ENCODE results near the gene DTHD1. TPM values are rescaled to one million over a fixed set of nuclear protein-coding genes. Genes with fewer than 3 reads are reported as not detected.
A peak's percentile ranks its signal among the peaks of the same experiment; 100 is the strongest.

Gene DTHD1
- total RNA-seq, 1 donor from 2014 or later: not detected

- H3K4me3 ChIP-seq: no peak overlapping the region
Observed at GRCh38 chr4:36251983-36252382, 29.4 kb upstream of the DTHD1 start.

GRCh38 chr4:36254371-36254770 is 27.0 kb upstream of the DTHD1 start:
- TF ChIP-seq CTCF (IDR thresholded peaks at IDR 0.05; ENCODE audit: borderline replicate concordance): no peak
- Histone ChIP-seq H3K9me3 (replicated peaks) (no peaks in the 10 kb centered on the region), H3K4me3 (no peak overlapping the region), H3K36me3 (no peaks in the 10 kb centered on the region), H3K27ac (replicated peaks) (no peak overlapping the region), H3K4me1 (no peaks in the 10 kb centered on the region), H3K27me3 (ENCODE audit: low read depth) (no peaks in the 10 kb centered on the region)
- intact Hi-C loops (cut with micrococcal nuclease): no loop called here
- no peak for DNase-seq

More at GRCh38 chr4:36251983-36252382, 29.4 kb upstream of the DTHD1 start:
- Histone ChIP-seq H3K27ac (replicated peaks) (no peak overlapping the region), H3K4me1 (no peaks in the 10 kb centered on the region), H3K9me3 (replicated peaks) (no peaks in the 10 kb centered on the region), H3K36me3 (no peaks in the 10 kb centered on the region), H3K27me3 (ENCODE audit: low read depth) (no peaks in the 10 kb centered on the region)
- intact Hi-C loops (cut with micrococcal nuclease): no loop called here
- DNase-seq: no peak
- TF ChIP-seq CTCF (IDR thresholded peaks at IDR 0.05; ENCODE audit: borderline replicate concordance): no peak

- intact Hi-C loops (cut with micrococcal nuclease): no loop called here
Observed at GRCh38 chr4:36255577-36255976, 25.8 kb upstream of the DTHD1 start.

GRCh38 chr4:36256398-36256891 is 25.0 kb upstream of the DTHD1 start:
- H3K4me3 ChIP-seq: peak overlapping the region; percentile 29
- no peaks in the 10 kb centered on the region for H3K4me1 ChIP-seq
- H3K27ac ChIP-seq (replicated peaks): peak overlapping the region; percentile 27
- H3K27me3 ChIP-seq (ENCODE audit: low read depth): no peaks in the 10 kb centered on the region
- H3K36me3 ChIP-seq: no peaks in the 10 kb centered on the region
- no peak for DNase-seq
- intact Hi-C loops (cut with micrococcal nuclease): no loop called here
- no peaks in the 10 kb centered on the region for H3K9me3 ChIP-seq (replicated peaks)
- no peak for TF ChIP-seq CTCF (IDR thresholded peaks at IDR 0.05; ENCODE audit: borderline replicate concordance)

More at GRCh38 chr4:36255577-36255976, 25.8 kb upstream of the DTHD1 start:
- DNase-seq: no peak
- H3K4me1 ChIP-seq: no peaks in the 10 kb centered on the region
- TF ChIP-seq CTCF (IDR thresholded peaks at IDR 0.05; ENCODE audit: borderline replicate concordance): no peak
- H3K9me3 ChIP-seq (replicated peaks): no peaks in the 10 kb centered on the region
- H3K4me3 ChIP-seq: no peak overlapping the region
- H3K36me3 ChIP-seq: no peaks in the 10 kb centered on the region
- H3K27ac ChIP-seq (replicated peaks): no peak overlapping the region
- H3K27me3 ChIP-seq (ENCODE audit: low read depth): no peaks in the 10 kb centered on the region

GRCh38 chr4:36260731-36261130 is 20.7 kb upstream of the DTHD1 start:
- Histone ChIP-seq H3K27me3 (ENCODE audit: low read depth) (no peaks in the 10 kb centered on the region), H3K4me1 (no peaks in the 10 kb centered on the region), H3K4me3 (no peak overlapping the region), H3K27ac (replicated peaks) (no peak overlapping the region), H3K36me3 (no peaks in the 10 kb centered on the region), H3K9me3 (replicated peaks) (no peaks in the 10 kb centered on the region)
- no peak for TF ChIP-seq CTCF (IDR thresholded peaks at IDR 0.05; ENCODE audit: borderline replicate concordance)
- intact Hi-C loops (cut with micrococcal nuclease): no loop called here
- no peak for DNase-seq
